ENCODE measurements around the gene PTPRC.

GRCh38 chr1:198617406-198617805 lies 21.4 kb upstream of the PTPRC start:
- TF ChIP-seq CTCF (IDR thresholded peaks at IDR 0.05) = no peak
- no peak for TF ChIP-seq POLR2AphosphoS5 (IDR thresholded peaks at IDR 0.05)
- TF ChIP-seq POLR2A (IDR thresholded peaks at IDR 0.05) = no peak
